SIG-M5 treated with dmso at 0.1 percent for 504 hours (cell line): Measurements from ENCODE around the gene SLC25A21.
"Not testable (repeated sequence)": the region's sequence is repeated elsewhere in the genome, so short reads cannot be mapped to it uniquely, and the experiment has no call there.

ENCODE experiments used
- DNase-seq: peaks from one replicate; lab custom pipeline; 2025; ENCODE audit not compliant: unreplicated experiment; lab: John Stamatoyannopoulos, UW

Gene SLC25A21

DNA sequence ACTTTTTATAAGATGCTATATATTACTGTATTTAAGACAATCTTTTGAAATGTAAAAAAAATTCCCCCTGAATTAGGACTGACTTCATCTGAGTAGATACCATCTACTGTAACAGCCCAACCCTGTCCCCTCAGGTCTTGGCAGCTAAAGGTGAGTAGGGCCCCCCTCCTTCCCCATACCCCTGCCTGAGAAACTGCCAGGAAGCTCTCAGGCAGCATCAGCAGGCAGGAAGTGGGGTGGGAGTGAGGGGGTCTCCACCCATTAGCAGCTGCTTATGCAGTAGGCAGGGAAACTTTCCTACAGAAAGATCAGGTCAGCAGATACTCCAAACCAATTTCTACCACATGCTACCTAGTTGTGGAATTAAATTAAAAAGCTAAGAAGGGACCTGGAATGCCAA is 448.2 kb downstream of the SLC25A21 start:
- no peak for DNase-seq

- DNase-seq, result no peak
Observed at GRCh38 chr14:36723530-36723929, 448.9 kb downstream of the SLC25A21 start.

GRCh38 chr14:36721877-36722276 is 450.5 kb downstream of the SLC25A21 start:
- DNase-seq, result no peak

DNA sequence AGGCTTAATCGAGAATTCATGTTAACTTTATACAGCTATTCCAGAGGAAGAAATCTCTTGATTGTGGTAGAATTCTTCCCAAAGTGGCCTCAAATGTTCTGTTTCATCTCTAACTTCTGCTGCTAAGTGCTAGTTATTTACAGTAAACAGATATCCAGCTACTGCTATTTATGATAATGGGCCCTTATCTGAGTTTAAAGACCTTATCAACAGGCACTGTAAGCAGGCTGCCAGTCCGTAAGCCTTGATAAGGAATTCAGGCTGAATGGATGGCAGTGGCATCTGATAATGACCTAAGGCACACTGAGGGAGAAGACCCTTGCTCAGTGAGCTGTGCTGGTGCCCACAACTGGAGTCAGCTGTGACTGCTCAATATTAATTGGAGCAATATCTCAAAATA is 451.7 kb downstream of the SLC25A21 start:
- no peak for DNase-seq

DNA sequence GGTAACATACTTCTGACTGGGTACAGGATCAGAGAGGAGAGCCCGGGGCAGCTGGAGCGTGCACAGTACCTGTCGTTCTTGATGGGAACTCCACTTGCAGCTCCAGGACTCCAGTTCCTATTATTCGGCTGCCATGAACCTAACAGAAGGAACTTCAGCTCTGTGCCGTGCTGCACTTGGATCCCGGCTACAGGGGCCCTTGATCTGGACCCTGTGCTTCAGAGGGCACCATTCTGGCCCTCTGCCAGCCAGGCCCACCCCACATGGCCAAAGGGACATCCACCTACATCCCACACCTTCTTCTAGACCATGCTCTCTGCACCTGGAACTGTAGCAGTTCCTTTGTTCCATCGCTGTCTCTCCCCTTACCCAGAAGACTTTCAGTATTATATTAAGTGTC is 452.6 kb downstream of the SLC25A21 start:
- no peak for DNase-seq

DNA sequence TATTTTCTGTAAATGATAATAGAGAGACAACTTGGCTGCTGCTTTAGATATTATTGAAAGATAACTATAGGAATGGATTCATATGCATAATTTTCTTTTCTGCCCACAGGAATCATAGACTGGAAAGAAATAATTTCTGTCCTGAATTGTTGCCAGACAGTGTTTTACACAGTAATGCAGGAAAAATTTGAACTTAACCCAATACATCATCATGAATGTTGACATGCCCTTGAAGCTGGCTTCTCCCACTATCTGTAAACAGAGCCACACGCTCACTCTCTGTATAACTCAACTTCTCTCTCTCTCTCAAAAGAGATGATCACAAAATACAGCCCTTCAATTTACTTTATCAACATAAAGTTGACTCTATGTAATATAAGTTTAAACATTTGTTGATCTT is 454.2 kb downstream of the SLC25A21 start:
- DNase-seq, result no peak

GRCh38 chr14:36717363-36717762 is 455.0 kb downstream of the SLC25A21 start:
- no peak for DNase-seq

- no peak for DNase-seq
Observed at GRCh38 chr14:36716614-36717184, 455.7 kb downstream of the SLC25A21 start.

DNA sequence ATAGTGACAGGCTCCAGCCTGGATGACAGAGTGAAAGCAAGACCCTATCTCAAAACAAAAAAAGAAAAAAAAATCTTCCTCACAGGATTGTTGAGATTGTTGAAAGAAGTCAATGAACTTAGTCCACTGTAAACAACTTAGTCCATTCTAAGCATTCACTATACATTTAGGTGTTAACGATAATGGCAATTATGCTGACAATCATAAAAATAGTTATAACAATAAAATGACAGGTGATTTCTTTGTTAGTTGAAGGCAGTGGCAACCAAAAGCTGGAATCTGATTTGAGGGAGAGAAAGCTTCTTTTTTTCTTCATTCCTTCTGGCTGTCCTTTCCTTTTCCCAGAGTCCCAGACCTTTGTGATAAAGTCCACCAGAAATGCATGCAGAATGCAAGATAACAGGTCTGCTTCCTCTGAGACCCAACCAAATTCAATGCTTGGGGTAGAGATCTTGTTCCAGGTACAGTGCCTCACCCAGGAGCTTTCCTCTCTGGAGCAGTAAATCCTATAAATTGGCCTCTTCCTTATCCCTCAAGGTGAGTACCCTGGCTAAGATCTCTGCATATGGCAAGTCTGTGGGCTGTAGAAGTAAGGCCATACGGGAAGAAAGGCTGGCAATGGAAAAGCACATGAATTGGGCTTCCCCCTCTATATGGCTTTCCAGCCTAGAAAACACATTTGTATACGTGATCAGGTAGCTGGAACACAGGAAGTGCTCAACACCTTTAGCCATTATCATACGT is 458.3 kb downstream of the SLC25A21 start:
- DNase-seq, result no peak

DNA sequence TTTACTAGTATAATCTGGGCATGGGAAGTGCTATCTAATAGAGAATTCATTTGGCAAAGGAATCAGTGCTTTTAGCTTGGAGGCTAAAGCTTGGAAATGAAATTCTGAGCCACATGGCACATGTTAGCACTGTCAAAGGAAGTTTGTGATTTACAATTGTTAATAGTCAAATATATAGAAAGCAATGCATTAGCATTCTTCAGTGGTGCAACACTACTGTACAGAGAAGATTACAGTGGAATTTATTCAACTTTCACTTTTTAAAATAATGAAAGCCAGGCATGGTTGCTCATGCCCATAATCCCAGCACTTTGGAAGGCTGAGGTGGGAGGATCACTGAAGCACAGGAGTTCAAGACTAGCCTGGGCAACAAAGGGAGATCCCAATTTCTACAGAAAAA is 464.8 kb downstream of the SLC25A21 start:
- no peak for DNase-seq

DNA sequence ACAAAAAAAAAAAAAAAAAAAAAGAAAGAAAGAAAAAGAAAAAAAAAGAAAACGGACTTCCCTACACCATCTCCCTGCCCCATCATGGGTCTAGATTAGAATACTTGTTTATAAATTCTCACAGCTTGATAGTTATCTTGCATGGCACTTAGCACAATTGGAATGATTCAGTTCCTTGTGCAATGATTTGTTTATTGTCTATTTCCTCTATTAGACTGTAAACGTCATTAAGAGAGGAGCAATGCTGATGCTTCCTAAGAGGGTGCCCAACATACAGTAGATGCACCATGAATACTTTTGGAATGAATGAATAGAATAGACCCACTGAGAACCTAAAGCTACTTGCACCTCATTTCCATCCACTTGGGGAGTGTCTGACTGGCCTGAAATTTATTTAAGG is 469.9 kb downstream of the SLC25A21 start:
- no peak for DNase-seq

- DNase-seq, result no peak
Observed at GRCh38 chr14:36701132-36701531, 471.3 kb downstream of the SLC25A21 start.

DNA sequence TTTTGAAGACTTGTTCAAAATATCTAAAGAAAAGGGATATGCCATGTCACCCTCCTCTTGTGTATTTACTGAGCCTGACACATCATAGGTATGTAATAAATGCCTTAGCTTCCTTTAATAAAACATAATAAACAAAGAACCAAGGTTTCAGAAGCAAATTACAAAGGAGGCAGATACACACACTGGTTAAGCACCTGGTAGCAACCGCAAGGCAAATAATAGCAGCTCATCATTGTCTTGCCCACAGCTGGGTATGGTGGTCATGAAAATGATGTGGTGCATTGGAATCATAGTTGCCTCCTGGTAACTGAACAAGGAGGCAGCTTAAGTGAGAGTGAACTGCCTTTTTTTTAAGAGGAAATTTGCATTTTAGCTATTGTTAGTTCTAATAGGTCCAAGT is 471.8 kb downstream of the SLC25A21 start:
- no peak for DNase-seq

- DNase-seq, result not testable (repeated sequence)
Observed at GRCh38 chr14:36699420-36699819, 473.0 kb downstream of the SLC25A21 start.

- peak; percentile 16 for DNase-seq
Observed at GRCh38 chr14:36690311-36691040, 481.9 kb downstream of the SLC25A21 start.

- no peak for DNase-seq
Observed at GRCh38 chr14:36684946-36685345, 487.5 kb downstream of the SLC25A21 start.

DNA sequence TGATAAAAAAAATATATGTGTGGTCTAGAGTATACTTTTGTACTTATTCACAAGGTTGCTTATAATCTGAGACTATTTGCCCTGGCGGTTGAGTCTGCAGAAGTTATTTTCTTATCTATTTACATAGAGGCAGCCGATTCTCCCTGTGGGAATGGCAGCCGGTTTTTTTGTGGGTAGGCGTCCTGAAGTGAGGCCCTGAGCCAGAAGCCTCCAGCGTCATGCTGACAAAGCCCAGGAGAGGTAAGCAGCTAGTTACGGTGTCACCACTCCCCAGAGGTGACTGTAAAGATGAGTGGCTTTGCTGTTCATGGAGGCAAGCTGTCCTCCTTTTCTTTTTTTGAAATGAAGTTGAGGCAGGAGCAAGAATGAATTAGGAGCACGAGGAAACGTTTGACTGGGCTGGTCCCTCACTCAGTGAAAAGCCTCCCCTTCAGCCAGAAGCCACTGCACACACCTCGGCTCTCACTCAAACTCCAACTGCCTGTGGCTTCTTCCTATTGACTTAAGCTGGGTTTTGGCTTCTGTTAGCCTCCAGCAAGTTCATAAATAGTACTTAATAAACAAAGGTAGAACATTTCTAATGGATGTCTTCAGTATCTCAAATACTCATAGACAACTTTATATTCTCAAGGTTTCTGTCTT is 489.2 kb downstream of the SLC25A21 start:
- no peak for DNase-seq

DNA sequence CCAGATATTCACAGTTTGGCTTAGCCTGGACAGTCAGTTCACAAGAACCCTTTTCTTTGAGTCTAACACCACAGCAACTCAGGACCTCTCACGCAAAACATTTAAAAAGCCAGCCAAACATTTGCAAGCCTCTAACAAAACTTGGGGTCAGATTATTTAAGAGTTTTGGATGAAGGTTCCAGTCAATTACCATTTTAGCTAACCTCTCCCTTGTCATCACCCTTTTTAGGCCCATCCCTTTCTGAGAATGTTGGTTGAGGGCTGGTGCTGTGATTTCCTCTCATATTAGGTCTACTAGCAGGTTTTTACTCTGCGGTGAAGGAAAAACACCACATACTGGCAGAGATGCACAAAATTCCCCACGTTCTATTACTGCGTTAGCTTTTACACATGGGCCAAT is 490.1 kb downstream of the SLC25A21 start:
- DNase-seq, result no peak

- DNase-seq, result no peak
Observed at GRCh38 chr14:36676236-36676635, 496.2 kb downstream of the SLC25A21 start.

- DNase-seq, result no peak
Observed at GRCh38 chr14:36675581-36675980, 496.8 kb downstream of the SLC25A21 start.

DNA sequence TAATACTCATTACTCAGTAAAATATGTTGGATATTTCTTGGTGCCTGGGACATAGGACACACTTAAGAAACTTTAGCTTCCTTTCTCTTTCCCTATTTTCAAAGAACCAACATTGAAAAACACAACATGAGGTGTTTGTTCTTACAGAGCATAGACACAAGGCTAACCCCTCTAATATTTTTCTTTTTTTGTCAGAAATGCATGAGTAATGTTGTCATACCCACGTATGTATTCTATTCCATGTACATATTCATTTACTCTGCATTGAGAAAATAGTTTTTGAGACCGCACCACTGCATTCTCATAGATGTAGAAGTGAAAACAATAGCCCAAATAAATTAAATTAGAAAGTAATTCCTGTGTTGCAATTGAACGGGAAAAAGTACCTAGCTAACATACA is 497.7 kb downstream of the SLC25A21 start:
- DNase-seq, result no peak

GRCh38 chr14:36672095-36672494 is 500.3 kb downstream of the SLC25A21 start:
- DNase-seq, result no peak
